ENCODE results near the gene JPH3. TPM values are rescaled to one million over a fixed set of nuclear protein-coding genes. Genes with fewer than 3 reads are reported as not detected.

Gene JPH3
- total RNA-seq, 1 experiment from 2014 or later = 32.7 TPM

DNA sequence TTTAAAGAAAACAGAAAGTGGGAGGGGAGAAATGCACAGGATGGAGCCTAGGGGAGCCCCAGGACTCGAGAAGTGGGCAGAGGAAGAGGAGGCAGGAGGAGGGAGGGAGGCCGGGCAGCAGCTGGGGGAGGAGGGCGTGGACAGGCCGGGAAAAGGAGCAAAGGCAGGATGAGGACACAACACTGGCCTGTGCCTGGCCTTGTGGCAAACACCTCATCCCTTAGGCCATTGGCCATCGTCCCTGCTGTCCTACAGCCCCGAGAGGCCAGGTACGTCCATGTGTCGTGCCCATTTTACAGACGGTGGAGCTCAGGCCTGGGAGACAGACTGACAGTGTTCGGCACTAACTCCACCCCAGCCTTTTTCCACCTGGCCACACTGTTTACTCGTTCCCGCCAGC lies 15.9 kb downstream of the JPH3 start:
- Histone ChIP-seq H2BK120ac (ENCODE audit: low read depth, low read length, poor library complexity, severe bottlenecking) (no peak overlapping the region), H3K23ac (ENCODE audit: insufficient read length, low read depth, low read length) (no peak overlapping the region), H3K14ac (ENCODE audit: insufficient read depth, low read length) (no peak overlapping the region; the same call in 1 of the 2 replicates), H4K91ac (ENCODE audit: insufficient read length, low read depth, low read length) (no peak overlapping the region), H3K4me1 (ENCODE audit: insufficient read depth, low read length) (no peaks in the 10 kb centered on the region), H4K5ac (ENCODE audit: insufficient read length, low read depth, low read length) (no peak overlapping the region), H3K23me2 (ENCODE audit: insufficient read length, low read depth, low read length, poor library complexity, severe bottlenecking) (no peaks in the 10 kb centered on the region), H3K18ac (ENCODE audit: insufficient read length, low read depth, low read length) (no peak overlapping the region), H2BK5ac (ENCODE audit: insufficient read length, low read length) (no peak overlapping the region), H2AK5ac (ENCODE audit: insufficient read length, low read length) (no peak overlapping the region), H4K20me1 (ENCODE audit: control insufficient read depth, insufficient read depth, insufficient read length) (no peaks in the 10 kb centered on the region), H2BK20ac (ENCODE audit: low read depth, low read length, poor library complexity, severe bottlenecking) (no peak overlapping the region), H3K27ac (ENCODE audit: insufficient read length, low read depth, low read length) (no peak overlapping the region), H2BK12ac (ENCODE audit: insufficient read length, low read depth, low read length) (no peak overlapping the region), H3K9ac (ENCODE audit: extremely low read depth, insufficient read length, low read length) (no peak overlapping the region), H3K4me2 (ENCODE audit: insufficient read depth, insufficient read length, low read length) (no peak overlapping the region), H2BK15ac (ENCODE audit: low read depth, low read length) (no peak overlapping the region), H3K9me3 (ENCODE audit: control insufficient read depth, low read depth, low read length) (no peaks in the 10 kb centered on the region), H3K27me3 (ENCODE audit: insufficient read depth, low read length) (no peaks in the 10 kb centered on the region), H4K8ac (replicated peaks; ENCODE audit: insufficient read length, low read depth, low read length) (no peak overlapping the region), H3K4ac (ENCODE audit: low read depth, low read length) (no peak overlapping the region), H3T11ph (ENCODE audit: low read length) (no peak overlapping the region), H3K79me1 (ENCODE audit: insufficient read depth, low read depth, low read length, poor library complexity, severe bottlenecking) (no peaks in the 10 kb centered on the region), H2AFZ (ENCODE audit: low read length) (no peak overlapping the region), H3K79me2 (ENCODE audit: insufficient read depth, low read length) (no peaks in the 10 kb centered on the region), H3K56ac (ENCODE audit: insufficient read length, low read depth, low read length) (no peak overlapping the region)
- H3K4me1 Mint-ChIP-seq = peaks cover 15 to 29% of the 10 kb centered on the region in 2 experiments
- H3K36me3 Mint-ChIP-seq (ENCODE audit: insufficient read depth in 1 of 3, low read depth in 3 of 3) = 0 out of 7 replicates have a peak, but pooled peaks cover 0 to 2% (median 0%) of the 10 kb centered on the region in 3 experiments
- no peak overlapping the region for H3K4me3 Mint-ChIP-seq
- 0 out of 7 replicates have a peak overlapping the region, but pooled peaks of 1 of the 3 experiments have one; percentile 55 for H3K27ac Mint-ChIP-seq
- H3K9me3 Mint-ChIP-seq = no peaks in the 10 kb centered on the region
- no peak for DNase-seq
- TF ChIP-seq, protein P1, sequence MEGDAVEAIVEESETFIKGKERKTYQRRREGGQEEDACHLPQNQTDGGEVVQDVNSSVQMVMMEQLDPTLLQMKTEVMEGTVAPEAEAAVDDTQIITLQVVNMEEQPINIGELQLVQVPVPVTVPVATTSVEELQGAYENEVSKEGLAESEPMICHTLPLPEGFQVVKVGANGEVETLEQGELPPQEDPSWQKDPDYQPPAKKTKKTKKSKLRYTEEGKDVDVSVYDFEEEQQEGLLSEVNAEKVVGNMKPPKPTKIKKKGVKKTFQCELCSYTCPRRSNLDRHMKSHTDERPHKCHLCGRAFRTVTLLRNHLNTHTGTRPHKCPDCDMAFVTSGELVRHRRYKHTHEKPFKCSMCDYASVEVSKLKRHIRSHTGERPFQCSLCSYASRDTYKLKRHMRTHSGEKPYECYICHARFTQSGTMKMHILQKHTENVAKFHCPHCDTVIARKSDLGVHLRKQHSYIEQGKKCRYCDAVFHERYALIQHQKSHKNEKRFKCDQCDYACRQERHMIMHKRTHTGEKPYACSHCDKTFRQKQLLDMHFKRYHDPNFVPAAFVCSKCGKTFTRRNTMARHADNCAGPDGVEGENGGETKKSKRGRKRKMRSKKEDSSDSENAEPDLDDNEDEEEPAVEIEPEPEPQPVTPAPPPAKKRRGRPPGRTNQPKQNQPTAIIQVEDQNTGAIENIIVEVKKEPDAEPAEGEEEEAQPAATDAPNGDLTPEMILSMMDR (conservative IDR thresholded peaks at IDR 0.05) = no peak
- H3K27me3 Mint-ChIP-seq (ENCODE audit: low read depth) = no peaks in the 10 kb centered on the region; the same call in 1 of the 2 replicates
- no CpG with 5 or more reads among the region's 12 CpGs for WGBS (ENCODE audit: extremely low coverage, insufficient read length, low lambda C conversion rate)

Data from H9 (cell line).